ENCODE results near the gene PBX4. TPM values are rescaled to one million over a fixed set of nuclear protein-coding genes. Genes with fewer than 3 reads are reported as not detected.

The PBX4 gene
- total and polyA plus RNA-seq, 2 donors (not counting 3 experiments of a cell fraction or from before 2014, with no cell fraction given): not detected

GRCh38 chr19:19579533-19580361 lies 38.7 kb downstream of the PBX4 start:
- ChIA-PET CTCF (no interaction called here), POLR2A (no interaction called here)
- FAIRE-seq (no peak), DNase-seq (ENCODE audit: low read depth, low spot score) (no peak)
- no TSS peak for BruUV-seq (replicated peaks)
- Histone ChIP-seq H3K4me3 (replicated peaks in 1 of 3; ENCODE audit: insufficient read depth in 1 of 3, low read depth in 1 of 3, low read length in 3 of 3) (no peak overlapping the region), H3K4me2 (ENCODE audit: insufficient read depth, low read length) (no peak overlapping the region), H3K9me1 (replicated peaks; ENCODE audit: control insufficient read depth, extremely low read depth, insufficient read depth, low read length) (no peaks in the 10 kb centered on the region), H3K9ac (replicated peaks; ENCODE audit: extremely low read depth, insufficient read depth, low read length) (no peak overlapping the region), H3K27ac (ENCODE audit: insufficient read depth, low read depth, low read length) (no peak overlapping the region), H3K79me2 (ENCODE audit: control insufficient read depth, insufficient read depth, low read length) (no peaks in the 10 kb centered on the region), H3K27me3 (ENCODE audit: control insufficient read depth in 2 of 2, insufficient read depth in 2 of 2, low read length in 2 of 2) (no peaks in the 10 kb centered on the region), H3K36me3 (ENCODE audit: control insufficient read depth in 2 of 2, extremely low read depth in 1 of 2, insufficient read depth in 2 of 2, low read length in 2 of 2) (no peaks in the 10 kb centered on the region), H3K4me1 (ENCODE audit: control insufficient read depth, extremely low read depth, insufficient read depth, low read length) (no peaks in the 10 kb centered on the region), H4K20me1 (replicated peaks; ENCODE audit: control insufficient read depth, extremely low read depth, insufficient read depth, low read length) (no peaks in the 10 kb centered on the region), H3K9me3 (replicated peaks; ENCODE audit: control insufficient read depth, insufficient read depth, low read length) (no peaks in the 10 kb centered on the region), H2AFZ (ENCODE audit: low read depth, low read length) (no peak overlapping the region)
- intact Hi-C loops (cut with micrococcal nuclease) (no loop called here), dilution Hi-C loops (cut with MboI; ENCODE audit: extremely low pct_ligation_motif_present, low sequenced_read_pairs) (no loop called here)
- TF ChIP-seq EZH2 (IDR thresholded peaks at IDR 0.05; ENCODE audit: borderline replicate concordance, low read depth, low read length, severe bottlenecking) (no peak), JUN (IDR thresholded peaks at IDR 0.05; ENCODE audit: borderline replicate concordance, insufficient read depth, insufficient read length, low read depth) (no peak), POLR2A (IDR thresholded peaks at IDR 0.05; ENCODE audit: low read depth, low read length) (no peak), FOS (IDR thresholded peaks at IDR 0.05; ENCODE audit: borderline replicate concordance, insufficient read depth, low read length) (no peak), MAX (IDR thresholded peaks at IDR 0.05; ENCODE audit: insufficient read depth, insufficient read length) (no peak), CTCF (IDR thresholded peaks at IDR 0.05; ENCODE audit: extremely low read depth in 1 of 2, insufficient read depth in 1 of 2, low read depth in 1 of 2, low read length in 2 of 2) (no peak), GATA2 (IDR thresholded peaks at IDR 0.05; ENCODE audit: insufficient read depth, insufficient read length, low read depth, low read length) (no peak), MYC (IDR thresholded peaks at IDR 0.05; ENCODE audit: low read depth, low read length) (no peak), POLR2AphosphoS5 (IDR thresholded peaks at IDR 0.05; ENCODE audit: insufficient read depth, low read depth, low read length) (no peak)
